BJ (cell line): ENCODE measurements around the gene CCDC71L. TPM values are rescaled to one million over a fixed set of nuclear protein-coding genes. Genes with fewer than 3 reads are reported as not detected.
"Not testable (repeated sequence)": the region's sequence is repeated elsewhere in the genome, so short reads cannot be mapped to it uniquely, and the experiment has no call there.

ENCODE experiments used
- CTCF ChIA-PET: fragments of 350-600 bp; formaldehyde crosslinking; extraction: SDS; loops from one replicate; lab custom pipeline; 2021; ENCODE audit warnings: antibody characterized with exemption, inconsistent platforms; lab: Yijun Ruan, JAX
- POLR2A ChIA-PET: fragments of 300-600 bp; sonication (Branson Sonifier 250); formaldehyde crosslinking; extraction: SDS; loops from one replicate; lab custom pipeline; 2021; ENCODE audit warnings: antibody characterized with exemption; lab: Charles Lee
- DNase-seq: peaks from one replicate; pipeline ENCODE4 v3.0.0-alpha.2; 2011; ENCODE audit warnings: low read depth
- H3K27me3 ChIP-seq: 2 replicates; pipeline ENCODE4 v1.6.0; 2011; ENCODE audit warnings: low read length; ENCODE audit not compliant: control insufficient read depth, insufficient read depth
- H3K36me3 ChIP-seq: 2 replicates; pipeline ENCODE4 v1.5.1; 2011; ENCODE audit warnings: low read length; ENCODE audit not compliant: control insufficient read depth, insufficient read depth
- H3K4me3 ChIP-seq: 2 replicates; pipeline ENCODE4 v1.5.1; 2011; ENCODE audit warnings: low read depth, mild to moderate bottlenecking, control low read depth, low read length
- polyA plus RNA-seq: library from polyadenylated mRNA; depleted of rRNA; stranded (reverse); fragments of >200 nt; gene quantifications from 2 replicates; pipeline ENCODE4 v1.2.3, GENCODE V29; 2011
- TF ChIP-seq, protein P1 (sequence below): IDR thresholded peaks from 2 replicates; pipeline ENCODE4 v1.5.1; 2011; ENCODE audit warnings: low read depth, mild to moderate bottlenecking, control low read depth, inconsistent platforms, low read length, moderate library complexity; ENCODE audit not compliant: insufficient read depth

CCDC71L gene
- polyA plus RNA-seq, 1 experiment = 39.3 TPM

DNA sequence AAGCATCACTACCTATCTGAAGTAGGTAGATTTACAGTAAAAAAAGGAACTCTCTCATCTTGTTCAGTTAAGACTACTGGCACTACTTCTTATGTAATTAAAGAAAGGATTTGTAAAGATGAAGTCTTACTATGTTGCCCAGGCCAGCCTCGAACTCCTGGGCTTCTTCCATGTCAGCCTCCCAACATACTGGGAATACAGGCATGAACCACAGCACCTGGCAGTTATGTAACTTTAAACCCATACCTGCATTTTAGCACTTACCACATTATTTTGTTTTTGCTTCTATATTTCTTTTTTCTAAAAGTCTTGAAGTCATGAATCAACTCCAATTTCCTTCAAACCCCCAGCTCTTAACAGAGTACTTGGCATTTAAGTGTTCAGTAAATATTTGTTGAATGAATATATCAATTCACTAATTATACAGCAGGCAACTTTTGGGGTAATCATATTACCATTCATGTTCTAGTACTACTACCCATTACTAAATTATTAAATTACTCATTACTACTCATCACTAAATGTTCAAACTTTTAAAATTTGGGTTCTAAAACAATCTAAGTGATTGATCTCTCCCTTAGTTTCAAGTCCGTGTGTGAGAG is 31.6 kb upstream of the CCDC71L start:
- CTCF ChIA-PET = no interaction called here
- Histone ChIP-seq H3K36me3 (no peaks in the 10 kb centered on the region), H3K4me3 (no peak overlapping the region), H3K27me3 (no peaks in the 10 kb centered on the region)
- DNase-seq = no peak
- TF ChIP-seq, protein P1, sequence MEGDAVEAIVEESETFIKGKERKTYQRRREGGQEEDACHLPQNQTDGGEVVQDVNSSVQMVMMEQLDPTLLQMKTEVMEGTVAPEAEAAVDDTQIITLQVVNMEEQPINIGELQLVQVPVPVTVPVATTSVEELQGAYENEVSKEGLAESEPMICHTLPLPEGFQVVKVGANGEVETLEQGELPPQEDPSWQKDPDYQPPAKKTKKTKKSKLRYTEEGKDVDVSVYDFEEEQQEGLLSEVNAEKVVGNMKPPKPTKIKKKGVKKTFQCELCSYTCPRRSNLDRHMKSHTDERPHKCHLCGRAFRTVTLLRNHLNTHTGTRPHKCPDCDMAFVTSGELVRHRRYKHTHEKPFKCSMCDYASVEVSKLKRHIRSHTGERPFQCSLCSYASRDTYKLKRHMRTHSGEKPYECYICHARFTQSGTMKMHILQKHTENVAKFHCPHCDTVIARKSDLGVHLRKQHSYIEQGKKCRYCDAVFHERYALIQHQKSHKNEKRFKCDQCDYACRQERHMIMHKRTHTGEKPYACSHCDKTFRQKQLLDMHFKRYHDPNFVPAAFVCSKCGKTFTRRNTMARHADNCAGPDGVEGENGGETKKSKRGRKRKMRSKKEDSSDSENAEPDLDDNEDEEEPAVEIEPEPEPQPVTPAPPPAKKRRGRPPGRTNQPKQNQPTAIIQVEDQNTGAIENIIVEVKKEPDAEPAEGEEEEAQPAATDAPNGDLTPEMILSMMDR = no peak
- POLR2A ChIA-PET = no interaction called here

GRCh38 chr7:106688161-106688560 is 27.2 kb upstream of the CCDC71L start:
- POLR2A ChIA-PET, H3K36me3 ChIP-seq, H3K27me3 ChIP-seq, CTCF ChIA-PET, DNase-seq, H3K4me3 ChIP-seq: not testable (repeated sequence)

- POLR2A ChIA-PET = no interaction called here
- DNase-seq = no peak
- TF ChIP-seq, protein P1 = no peak
- CTCF ChIA-PET = no interaction called here
- no peak overlapping the region for H3K4me3 ChIP-seq
- no peaks in the 10 kb centered on the region for H3K27me3 ChIP-seq
- H3K36me3 ChIP-seq = no peaks in the 10 kb centered on the region
Measured at GRCh38 chr7:106683941-106684340, 23.0 kb upstream of the CCDC71L start.

DNA sequence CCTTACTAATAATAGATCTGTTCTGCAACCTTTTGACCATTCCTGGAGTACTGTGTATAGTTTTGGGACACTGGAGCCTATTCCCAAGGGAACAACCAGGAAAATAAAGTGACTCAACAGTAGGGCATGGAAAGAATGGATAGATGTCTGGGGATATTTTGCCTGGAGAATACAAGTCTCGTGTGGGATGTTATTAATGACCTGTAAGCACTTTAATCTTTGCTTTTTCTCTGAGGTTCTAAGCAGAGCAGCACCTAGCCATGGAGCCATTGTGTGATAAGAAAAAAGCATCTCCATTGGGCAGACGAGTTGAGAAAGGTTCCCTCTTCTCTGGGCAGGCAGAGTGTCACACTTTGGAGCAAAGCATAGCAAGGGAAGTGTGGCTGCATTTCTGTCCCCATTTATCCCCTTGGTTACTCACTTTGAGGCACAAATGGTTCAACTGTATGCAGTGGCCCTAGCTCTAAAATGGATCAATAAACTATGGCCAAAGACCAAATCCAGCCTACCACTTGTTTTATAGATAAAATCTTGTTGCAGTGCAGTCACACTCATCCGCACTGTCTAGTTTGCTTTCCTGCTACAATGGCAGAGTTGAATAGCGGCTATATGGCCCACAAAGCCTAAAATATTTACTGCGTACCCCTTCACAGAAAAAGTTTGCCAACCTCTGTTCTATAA is 21.0 kb upstream of the CCDC71L start:
- Histone ChIP-seq H3K36me3 (no peaks in the 10 kb centered on the region), H3K27me3 (no peaks in the 10 kb centered on the region), H3K4me3 (no peak overlapping the region)
- CTCF ChIA-PET = interaction anchor here (1.4 kb wide), 1 partner anchor 49 kb away, joined by 4 read pairs; no protein-coding TSS in a partner anchor
- POLR2A ChIA-PET = interaction anchor here (0.6 kb wide), 1 partner anchor 21 kb away, joined by 3 read pairs; the partner anchor contains the start of gene CCDC71L
- DNase-seq = peak; percentile 76
- TF ChIP-seq, protein P1 = no peak

DNA sequence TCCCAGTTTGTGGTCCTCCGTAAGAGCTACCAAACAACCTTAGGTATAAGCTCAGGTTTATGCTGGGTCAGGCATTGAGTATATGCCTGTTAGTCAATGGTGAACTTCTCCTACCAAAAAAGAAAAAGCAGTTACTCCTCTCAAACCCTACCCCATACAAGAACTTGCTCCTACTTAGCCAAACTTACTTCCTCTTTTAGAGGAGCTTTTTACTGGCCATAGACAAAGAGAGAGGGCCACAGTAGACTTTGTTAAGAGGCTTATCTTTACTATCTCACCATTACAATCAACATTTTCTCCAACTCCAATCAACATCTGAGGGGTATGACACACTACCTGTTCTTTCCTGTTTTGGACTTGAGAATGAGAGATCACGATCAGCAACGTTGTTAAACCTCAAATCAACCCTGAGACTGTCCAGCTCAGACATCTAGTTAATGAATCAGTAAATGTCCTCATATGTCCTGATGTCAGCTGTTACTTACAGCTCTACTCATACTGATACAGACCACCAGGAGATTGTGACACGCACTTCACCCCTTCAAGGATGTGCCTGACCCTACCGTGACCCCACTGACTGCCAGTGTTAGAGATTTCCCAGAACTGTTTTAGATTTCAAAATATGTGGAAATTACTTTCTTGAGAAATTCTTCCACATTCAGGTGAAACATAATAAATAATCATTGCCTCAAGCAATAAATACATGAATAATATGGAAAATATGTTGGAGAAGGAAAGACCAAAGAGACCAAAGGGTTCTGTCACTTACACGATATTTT is 18.4 kb upstream of the CCDC71L start:
- TF ChIP-seq, protein P1 = no peak
- H3K4me3 ChIP-seq = no peak overlapping the region
- CTCF ChIA-PET = interaction anchor here (0.7 to 2.7 kb wide), 6 partner anchors 11 to 1632 kb away, joined by 3 to 6 read pairs (median 5); no protein-coding TSS in a partner anchor
- no peaks in the 10 kb centered on the region for H3K27me3 ChIP-seq
- POLR2A ChIA-PET = interaction anchor here (1.0 kb wide), 1 partner anchor 41 kb away, joined by 3 read pairs; no protein-coding TSS in a partner anchor
- peak; percentile 73 for DNase-seq
- H3K36me3 ChIP-seq = no peaks in the 10 kb centered on the region
